Left kidney (tissue), 2 donors: ENCODE data around the gene ABCA2. TPM values are rescaled to one million over a fixed set of nuclear protein-coding genes. Genes with fewer than 3 reads are reported as not detected.

Experiments
- DNase-seq: peaks from one replicate; pipeline ENCODE4 v3.0.0-alpha.2; 2013
- polyA plus RNA-seq: library from polyadenylated mRNA; unstranded; fragments of 120-200 nt; gene quantifications from one replicate; pipeline ENCODE4 v1.2.1, GENCODE V29; 2013; ENCODE audit not compliant: insufficient read length

Gene ABCA2
- polyA plus RNA-seq, 1 donor: 46.6 TPM

DNA sequence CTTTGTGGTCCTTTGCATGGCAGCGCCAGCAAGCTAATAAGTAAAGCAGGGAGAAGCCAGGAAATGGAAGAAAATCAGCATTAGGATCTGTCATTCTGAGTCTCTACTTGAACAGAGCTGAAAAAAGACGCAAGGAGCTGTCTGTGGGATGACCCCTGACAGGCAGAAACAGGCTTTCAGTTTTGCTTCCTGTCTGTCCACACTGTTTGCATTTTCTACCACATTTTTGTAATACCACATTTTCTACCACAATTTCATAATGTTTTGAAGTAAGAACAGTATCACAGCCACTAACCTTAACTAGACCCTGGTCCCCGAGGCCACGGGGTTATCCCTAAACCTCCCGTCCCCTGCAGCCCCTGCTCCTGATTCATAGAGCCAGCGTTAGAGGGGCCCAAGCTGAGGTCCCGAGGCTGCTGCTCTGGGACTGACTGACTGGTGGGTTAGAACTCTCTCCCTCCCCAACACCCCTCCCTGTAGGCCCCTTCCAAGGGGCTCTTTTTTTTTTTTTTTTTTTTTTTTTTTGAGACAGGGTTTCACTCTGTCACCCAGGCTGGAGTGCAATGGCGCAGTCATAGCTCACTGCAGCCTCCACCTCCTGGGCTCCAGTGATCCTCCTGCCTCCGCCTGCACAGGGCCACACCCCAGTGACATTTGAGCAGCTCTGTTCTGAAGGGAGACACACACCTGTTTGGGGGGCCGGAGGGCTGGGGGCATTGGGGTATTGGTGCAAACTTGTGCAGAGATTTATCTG lies 27.7 kb downstream of the ABCA2 start:
- DNase-seq: no peak

DNA sequence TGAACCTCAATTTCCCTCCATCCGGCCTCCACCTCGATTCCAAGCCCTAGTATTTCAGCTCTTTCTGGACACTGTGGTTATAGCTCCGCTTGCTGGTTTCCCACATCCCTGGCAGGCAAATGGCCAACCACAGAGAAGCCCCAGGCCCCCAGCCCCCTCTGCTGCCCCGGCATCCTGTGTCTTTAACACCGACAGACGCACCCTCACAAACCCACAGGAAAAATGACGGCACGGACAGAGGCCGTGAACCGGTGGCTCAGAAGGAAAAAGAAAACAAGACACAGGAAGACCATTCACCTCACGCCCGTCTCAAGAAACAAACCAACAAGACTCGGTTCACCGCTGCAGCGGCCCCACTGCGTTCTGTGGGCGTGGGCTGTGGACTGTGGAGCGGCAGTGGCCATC lies 30.2 kb downstream of the ABCA2 start:
- DNase-seq: no peak

DNA sequence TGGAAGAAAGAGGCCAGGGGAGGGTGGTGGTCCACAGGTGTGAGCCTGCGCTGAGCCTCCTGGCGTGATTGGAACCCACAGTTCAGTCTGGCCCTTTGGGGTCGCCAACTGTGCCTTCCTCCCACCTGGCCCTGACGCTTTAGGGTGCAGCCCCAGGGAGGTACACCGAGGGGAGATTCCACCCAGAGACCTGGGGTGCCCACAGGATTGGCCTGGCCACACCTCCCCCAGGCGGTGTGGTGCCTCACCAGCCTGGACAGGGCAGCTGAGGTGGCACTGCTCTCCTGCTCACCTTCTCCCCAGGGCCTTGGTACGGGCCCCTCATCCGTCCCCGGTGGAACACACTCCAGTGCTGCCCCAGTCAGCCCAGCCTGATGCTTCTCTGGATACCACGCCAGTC lies 30.7 kb downstream of the ABCA2 start:
- no peak for DNase-seq

DNA sequence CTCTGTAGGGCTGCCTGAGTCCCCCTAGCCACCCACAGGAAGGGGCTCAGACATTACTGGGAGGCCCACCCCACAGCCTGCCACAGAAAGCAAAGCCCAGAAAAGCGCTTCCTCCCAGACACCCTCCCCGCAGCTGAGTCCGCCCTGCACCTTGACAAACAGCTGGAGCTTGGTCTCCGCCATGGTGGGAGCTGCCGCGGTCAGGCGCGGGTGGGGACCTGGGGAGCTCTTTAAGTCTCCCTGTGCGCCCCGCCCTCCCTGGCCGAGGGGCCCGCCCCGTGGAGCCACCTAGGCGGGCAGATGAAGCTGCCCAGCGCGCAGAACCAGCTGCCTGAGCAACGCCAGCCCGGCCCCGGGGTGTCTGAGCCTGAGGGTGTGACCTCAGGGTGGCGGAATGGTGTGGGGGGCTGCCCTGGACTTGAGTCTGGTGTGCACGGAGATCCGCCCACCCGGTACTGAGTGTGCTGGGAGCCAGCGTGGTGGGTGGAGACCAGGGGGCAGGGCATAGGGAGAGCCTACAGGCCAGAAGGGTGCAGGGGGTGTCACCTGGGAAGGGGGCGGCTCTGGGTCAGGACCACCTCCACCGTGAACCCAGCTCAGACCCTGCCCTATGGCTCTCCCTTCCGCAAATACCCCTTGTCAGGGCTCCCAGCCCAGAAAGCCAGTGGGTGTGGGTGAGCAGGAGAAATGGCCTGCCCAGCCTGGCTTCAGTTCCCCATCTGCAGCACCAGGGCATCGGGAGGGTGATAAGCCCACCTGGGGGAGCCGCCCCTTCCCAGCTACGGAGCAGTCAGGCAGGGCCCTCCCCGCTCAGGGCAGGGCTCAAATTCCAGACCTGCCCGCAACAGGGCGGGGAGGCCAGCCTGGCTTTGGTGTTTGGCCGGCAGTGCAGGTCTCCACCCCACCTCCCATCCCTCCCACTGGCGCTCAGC lies 31.4 kb downstream of the ABCA2 start, which contains the start of gene CLIC3:
TSS of gene CLIC3 (minus strand) at position 208 of the 932 bp plus-strand sequence. CDS start at position 183, 25 bp downstream.
- DNase-seq: no peak

DNA sequence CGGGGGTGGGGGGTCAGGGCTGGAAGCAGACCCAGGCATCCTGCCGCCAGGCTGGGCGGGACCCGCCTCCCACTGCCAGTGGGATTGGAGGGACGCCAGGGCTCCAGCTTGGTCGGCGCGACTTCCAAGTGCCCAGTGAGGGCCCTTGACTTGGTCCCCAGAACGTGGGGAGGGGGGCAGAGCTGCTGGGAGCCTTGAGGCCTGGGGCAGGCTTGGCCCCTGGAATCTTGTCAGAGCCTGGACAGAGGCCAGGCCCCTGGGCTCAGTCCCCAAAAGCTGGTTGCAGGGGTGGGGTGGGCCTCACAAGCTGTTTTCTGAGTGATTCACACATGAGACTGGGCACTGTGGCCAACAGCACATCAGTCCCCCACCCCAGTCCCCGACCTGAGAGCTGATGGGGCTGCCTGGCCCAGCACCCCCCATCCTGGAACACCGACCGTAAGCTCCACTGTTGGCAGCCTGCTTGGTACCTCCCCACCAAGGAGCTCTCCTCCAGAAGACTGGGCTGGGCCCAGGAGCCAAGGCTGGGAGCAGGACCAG lies 32.2 kb downstream of the ABCA2 start:
- DNase-seq: no peak

DNA sequence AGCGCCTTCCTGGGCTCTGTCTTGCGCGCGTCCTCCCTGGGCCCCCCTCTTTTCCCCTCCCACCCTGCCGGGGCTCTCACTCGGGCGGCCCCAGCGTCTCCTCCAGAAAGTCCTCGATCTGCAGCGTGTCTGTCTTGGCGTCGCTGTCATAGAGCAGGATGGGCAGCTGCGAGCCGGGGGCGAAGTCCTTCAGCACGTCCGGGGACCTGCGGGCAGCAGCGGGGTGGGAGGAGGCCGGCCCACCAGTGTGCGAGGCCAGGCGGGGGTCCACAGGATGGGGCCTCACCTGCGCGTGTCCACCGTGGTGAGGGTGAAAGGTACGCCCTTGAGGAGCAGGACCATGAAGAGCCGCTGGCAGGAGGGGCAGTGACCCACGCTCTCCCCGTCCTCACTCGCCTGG lies 32.7 kb downstream of the ABCA2 start:
- no peak for DNase-seq

DNA sequence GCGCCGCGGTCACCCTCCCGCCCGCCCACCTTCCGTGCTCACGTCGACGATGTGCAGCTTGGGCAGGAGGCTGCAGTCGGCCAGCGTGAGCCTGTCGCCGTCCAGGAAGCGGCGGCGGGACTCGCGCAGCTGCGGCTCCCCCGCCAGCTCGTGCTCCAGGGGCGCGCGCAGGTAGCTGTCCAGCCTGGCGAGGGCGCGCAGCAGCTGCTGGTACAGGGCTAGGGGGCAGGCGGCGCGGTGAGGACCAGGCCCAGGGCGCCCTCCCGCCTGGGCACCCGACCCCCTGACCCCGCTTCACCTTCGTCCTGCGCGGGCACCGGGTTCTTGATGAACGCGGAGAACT lies 33.2 kb downstream of the ABCA2 start:
- no peak for DNase-seq

DNA sequence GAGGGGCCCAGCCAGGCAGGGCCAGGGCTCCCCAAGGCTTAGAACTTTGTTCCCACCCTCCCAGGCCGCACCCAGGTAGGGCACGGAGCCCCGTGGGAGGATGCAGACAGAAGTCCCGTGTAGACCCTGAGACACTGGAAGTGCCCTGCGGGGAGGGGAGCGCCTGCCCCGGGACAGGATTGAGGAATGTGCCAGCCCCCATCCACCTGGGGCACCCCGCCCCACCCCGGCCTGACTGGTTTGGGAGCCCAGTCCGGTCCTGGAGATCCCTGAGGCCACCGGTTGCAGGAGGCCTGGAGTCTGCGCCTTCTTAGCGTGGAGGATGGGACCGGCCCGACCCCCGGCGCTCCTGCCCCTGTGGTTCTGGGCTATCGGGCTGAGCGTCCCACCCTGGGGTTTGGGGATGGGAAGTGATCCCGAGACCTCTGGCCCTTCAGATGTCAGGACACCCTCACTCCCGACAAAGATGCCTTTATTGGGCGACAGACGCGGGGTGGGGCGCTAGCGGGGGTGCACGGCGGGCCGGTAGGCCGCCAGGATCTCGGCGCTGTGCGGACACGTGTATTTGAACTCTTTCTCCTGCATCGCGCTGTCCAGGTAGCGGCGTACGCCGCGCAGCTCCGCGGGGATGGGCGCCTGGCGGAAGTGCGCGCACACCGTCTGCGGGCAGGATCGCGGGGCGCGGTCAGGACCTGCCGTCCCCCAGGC lies 33.7 kb downstream of the ABCA2 start:
- no peak for DNase-seq

DNA sequence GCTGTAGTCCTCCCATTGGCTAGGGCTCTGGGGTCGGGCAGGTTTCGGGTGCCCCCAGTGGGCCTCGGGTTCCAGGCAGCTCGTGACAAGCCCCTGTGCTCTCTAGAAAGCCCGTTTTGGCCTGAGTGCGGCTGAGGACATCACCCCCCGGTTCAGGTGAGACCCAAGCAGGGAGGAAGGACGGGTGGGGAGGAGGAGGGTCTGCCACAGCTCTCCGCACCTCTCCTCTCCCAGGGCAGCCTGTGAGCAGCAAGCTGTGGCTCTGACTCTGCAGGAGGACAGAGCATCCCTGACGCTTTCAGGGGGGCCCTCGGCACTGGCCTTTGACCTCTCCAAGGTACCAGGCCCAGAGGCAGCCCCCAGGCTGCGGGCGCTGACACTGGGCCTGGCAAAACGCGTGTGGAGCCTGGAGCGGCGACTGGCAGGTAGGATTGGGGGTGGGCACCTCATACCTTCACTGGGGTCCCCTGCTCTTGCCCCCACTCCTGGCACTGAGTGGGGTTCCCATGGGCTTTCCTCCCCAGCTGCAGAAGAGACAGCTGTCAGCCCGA lies 35.1 kb downstream of the ABCA2 start:
- no peak for DNase-seq

DNA sequence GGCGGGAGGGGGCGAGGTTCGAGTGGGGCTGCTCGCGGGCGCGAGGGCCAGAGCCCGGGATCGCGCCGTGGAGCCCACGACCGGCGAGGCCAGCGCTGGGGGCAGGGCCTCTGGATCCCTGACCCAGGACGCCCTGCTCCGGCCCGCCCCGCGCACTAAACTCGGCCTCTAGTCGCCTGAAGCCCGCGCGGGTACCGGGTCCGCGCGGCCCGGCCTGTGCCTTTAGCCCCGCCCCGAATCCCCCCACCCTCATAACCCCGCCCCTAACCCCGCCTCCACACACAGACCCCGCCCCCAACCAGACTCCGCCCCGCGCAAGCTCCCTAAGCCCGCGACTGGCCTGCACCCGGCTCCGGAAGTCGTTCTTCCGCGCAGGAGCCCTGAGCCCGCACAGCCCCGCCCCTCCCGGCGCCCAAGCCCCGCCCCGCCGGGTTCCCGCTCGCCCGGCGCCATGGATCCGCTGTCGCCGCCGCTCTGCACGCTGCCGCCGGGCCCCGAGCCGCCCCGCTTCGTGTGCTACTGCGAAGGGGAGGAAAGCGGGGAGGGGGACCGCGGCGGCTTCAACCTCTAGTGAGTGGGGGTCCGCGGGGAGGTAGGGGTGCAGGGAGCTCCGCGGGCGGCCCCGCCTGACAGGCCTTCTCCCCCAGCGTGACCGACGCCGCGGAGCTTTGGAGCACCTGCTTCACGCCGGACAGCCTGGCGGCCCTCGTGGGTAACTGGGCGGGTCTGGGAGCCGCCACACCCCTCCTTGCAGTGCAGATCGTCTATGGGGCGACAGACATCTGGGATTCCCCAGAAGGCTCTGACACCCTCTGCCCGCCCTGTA lies 35.8 kb downstream of the ABCA2 start, which contains the start of gene PAXX:
TSS of gene PAXX (plus strand) at position 430 of the 826 bp plus-strand sequence. CDS start at position 452, 22 bp downstream.
- DNase-seq: peak; percentile 85

DNA sequence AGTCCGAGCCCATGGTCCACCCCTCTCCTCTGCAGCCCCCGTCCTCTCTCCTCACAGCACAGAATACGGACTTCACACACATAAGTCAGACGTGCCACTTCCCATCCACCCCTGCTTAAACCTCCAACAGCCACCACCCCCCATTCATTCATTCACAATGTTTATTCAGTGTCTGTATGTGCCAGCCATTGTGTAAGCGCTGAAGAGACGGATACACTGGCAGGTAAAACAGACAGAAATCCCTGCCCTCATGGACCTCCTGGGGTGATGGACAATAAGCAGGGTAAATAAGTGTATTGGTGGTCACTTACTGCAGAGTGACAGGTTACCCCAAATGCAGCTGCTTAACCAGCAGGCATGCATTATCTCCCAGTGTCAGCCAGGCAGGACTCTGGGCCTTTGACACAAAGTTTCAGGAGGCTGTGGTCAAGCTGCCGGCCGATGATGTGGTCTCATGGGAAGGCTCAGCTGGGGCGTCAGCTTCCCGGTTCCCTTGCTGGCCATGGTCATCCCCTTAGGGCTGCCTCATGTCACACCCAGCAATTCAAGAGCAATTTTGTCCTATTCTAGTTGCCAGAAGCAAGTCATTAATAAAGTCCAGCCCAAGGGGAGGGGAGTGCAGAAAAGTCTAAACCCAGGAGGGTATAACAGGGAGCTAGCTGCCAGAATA lies 37.7 kb downstream of the ABCA2 start:
- DNase-seq: no peak

DNA sequence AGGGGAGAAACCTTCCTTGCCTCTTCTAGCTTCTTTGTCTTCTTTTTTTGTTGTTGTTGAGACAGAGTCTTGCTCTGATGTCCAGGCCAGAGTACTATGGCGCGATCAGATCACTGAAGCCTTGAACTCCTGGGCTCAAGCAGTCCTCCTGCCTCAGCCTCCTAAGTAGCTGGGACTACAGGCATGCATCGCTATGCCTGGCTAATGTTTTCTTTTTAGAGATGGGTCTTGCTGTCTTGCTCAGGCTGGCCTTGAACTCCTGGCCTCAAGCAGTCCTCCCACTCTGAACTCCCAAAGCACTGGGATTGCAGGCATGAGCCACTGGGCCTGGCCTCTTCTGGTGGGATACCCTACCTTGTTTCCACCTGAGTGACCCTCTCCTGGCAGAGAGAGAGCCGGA lies 39.2 kb downstream of the ABCA2 start:
- DNase-seq: no peak

DNA sequence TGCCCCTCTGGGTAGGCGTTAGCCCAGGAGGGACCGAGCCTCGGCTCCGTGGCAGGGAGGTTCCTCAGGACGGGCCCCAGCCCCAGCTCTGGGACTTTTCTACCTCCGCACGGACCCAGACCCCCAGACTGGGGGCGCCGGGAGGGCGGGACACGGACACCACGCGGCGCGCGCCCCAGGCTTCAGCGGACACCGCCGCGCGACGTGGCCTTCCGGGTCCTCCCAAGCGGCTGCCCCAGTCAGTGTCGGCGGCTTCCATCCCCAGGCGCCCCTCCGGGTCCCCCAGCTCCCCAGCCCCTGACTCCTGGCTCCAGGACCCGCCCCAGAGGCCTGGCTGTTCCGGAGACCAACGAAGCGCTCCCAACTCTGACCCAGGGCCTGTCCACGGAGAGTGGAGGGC lies 42.2 kb downstream of the ABCA2 start:
- DNase-seq: no peak

DNA sequence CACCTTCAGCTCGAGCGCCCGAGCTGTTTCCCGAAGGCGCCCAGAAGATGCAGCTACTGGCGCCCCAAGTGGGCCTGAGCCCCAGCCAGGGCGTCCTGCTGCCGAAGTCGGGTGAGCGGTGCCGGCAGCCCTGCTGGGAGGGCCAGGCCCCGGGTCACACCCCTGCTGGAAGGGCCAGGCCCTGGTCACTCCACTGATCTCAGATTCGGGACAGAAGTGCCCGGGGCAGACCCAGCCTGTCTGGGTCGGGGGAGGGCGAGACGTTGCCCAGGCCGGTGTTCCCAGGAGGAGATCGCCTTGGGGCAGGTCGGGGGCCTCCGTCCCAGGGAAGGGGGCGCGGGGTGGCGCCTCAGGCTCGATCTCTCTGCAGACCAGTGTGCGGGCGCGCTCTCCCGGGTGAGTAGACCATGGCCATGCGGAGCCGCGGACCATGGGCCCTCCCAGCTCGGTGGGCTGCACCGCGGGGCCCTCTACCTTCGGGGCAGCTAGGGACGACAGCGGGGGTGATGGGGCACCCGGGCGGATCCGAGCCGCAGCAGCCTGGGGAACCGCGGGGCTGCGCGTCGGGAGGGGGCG lies 42.9 kb downstream of the ABCA2 start:
- DNase-seq: no peak

DNA sequence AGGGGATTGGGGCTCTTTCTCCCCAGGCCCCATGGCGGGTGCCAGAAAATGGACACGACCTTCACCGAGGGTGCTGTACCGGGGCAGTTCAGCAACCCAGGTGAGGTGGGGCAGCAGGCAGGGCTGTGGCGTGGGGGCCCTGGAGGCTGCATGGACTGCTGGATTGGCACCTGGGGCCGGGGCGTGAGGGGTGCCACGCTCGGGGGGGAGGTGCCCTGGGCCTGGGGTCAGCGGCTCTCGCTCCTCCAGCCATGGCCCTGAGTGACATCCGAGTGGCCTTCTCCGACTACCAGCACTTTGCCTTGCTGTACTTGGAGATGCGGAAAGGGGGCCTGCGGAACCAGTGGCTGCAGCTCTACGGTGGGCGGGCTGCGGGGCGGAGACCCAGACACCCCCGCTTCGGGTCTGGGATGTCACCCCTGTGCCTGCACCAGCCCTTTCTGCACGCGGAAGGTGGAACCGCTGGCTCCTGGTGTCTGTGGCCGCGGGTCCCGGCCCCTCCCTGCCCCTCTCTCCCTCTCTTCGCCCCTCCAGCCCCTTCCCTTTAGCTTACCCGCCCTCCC lies 43.5 kb downstream of the ABCA2 start:
- no peak for DNase-seq

DNA sequence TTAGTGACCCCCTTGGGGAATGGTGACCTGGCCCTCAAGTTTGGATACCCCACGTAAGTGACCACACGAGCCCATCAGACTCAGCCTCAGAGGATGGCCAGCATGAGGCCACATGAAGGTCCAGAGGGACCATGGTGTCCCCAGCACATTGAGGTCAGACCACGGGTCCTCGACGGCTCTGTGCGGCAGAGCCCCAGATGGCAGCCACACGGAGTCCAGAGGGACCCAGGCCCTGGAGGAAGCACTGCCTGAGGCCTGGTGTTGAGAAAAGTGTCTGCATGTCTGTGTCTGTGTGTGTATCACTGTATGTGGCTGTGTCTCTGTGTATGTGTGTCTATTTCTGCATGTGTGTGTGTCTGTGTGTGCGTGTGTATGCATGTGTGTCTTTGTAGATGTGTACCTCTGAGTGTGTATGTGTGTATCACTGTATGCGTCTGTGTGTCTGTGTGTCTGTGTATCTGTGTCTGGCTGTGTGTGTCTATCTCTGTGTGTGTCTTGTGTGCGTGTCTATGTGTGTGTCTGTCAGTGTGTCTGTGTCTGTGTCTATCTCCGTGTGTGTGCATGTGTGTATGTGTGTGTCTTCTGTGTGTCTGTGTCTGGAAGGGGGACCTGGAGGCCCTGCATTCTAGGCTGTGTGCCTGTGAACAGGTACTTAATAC lies 44.3 kb downstream of the ABCA2 start:
- DNase-seq: no peak

DNA sequence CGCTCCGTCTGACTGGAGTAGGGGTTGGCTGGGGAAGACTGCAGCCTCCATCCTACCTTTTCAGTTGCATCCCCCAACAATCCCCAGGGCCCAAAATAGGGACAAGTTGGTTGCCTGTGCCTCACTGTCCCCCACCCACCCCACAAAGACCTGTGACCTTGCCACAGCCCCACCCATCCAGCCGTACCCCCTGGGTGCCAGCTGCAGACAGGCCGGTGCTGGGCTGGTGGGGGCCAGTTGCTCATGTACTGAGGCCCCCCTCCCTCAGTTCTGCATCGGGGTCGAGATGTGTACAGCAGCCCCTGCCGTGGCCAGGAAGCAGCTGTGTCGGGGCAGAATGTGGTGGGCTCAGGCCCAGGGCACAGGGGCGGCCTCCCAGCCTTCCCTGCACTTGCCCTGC lies 44.9 kb downstream of the ABCA2 start:
- no peak for DNase-seq

DNA sequence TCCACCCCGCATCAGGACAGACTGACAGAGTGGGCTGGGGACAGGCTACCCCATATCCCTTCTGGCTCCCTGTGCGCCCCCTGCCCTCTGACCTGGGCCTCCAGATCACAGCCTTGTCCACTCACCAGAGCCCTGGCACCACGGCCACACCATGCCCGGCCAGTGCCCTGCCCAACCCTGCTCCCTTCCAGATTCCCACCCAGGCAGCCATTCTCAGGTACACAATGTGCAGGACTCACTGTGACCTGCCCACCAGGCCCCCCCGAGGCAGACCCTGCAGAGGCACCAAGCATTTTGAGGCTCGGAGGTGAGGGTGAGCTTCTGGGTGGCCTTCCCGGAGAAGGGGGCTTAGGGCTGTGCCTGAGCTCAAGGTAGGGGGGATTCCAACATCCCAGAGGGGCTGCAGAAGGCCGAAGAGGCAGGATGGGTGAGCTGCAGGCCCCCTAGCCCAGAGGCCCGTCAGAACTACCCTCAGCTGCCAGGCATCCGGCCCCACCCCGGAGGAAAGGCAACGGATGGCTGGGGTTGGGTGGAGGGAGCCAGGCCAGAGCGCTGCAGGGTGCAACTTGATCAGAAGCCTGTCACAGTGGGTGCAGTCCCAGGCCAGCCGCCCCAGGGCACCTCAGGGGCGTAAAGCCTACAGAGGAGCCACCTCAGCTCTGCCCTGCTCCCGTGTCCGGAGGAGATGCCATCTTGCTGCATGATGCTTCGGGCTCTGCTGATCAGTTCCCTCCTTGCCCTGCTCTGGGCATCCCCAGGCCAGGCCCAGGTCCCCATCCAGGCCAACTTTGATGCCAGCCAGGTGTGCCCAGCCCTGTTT lies 45.6 kb downstream of the ABCA2 start, which contains the start of gene LCNL1:
TSS of gene LCNL1 (plus strand) at position 762 of the 820 bp plus-strand sequence. CDS start 594 bp downstream, outside the sequence.
- DNase-seq: no peak
